H9 (cell line): ENCODE results near the gene AATK. TPM values are rescaled to one million over a fixed set of nuclear protein-coding genes. Genes with fewer than 3 reads are reported as not detected.

Experiments used
- DNase-seq: peaks from one replicate; pipeline ENCODE4 v3.0.0-alpha.2; 2017
- H2AFZ ChIP-seq: one replicate; pipeline ENCODE4 v1.6.1; 2013; ENCODE audit warnings: mild to moderate bottlenecking, low read length, control low read depth, moderate library complexity
- H2AK5ac ChIP-seq: 2 replicates; pipeline ENCODE4 v1.6.1; 2013; ENCODE audit warnings: low read length, control low read depth, mixed read lengths; ENCODE audit not compliant: insufficient read length
- H2BK120ac ChIP-seq: one replicate; pipeline ENCODE4 v1.6.1; 2013; ENCODE audit warnings: low read depth, mild to moderate bottlenecking, low read length, control low read depth, inconsistent platforms; ENCODE audit not compliant: poor library complexity, severe bottlenecking
- H2BK12ac ChIP-seq: 2 replicates; pipeline ENCODE4 v1.6.1; 2013; ENCODE audit warnings: low read length, control low read depth, mixed read lengths, low read depth; ENCODE audit not compliant: insufficient read length
- H2BK15ac ChIP-seq: 2 replicates; pipeline ENCODE4 v1.6.1; 2013; ENCODE audit warnings: low read depth, low read length, control low read depth
- H2BK20ac ChIP-seq: one replicate; pipeline ENCODE4 v1.6.1; 2013; ENCODE audit warnings: low read depth, mild to moderate bottlenecking, low read length, control low read depth, inconsistent platforms; ENCODE audit not compliant: poor library complexity, severe bottlenecking
- H2BK5ac ChIP-seq: 2 replicates; pipeline ENCODE4 v1.6.1; 2013; ENCODE audit warnings: low read length, control low read depth, mixed read lengths; ENCODE audit not compliant: insufficient read length
- H3K14ac ChIP-seq: 2 replicates; pipeline ENCODE4 v1.6.1; 2013; ENCODE audit warnings: low read length, control low read depth; ENCODE audit not compliant: insufficient read depth
- H3K18ac ChIP-seq: 2 replicates; pipeline ENCODE4 v1.6.1; 2013; ENCODE audit warnings: low read depth, mild to moderate bottlenecking, mixed read lengths, low read length, control low read depth; ENCODE audit not compliant: insufficient read length
- H3K23ac ChIP-seq: 2 replicates; pipeline ENCODE4 v1.6.1; 2013; ENCODE audit warnings: low read length, control low read depth, mixed read lengths, low read depth; ENCODE audit not compliant: insufficient read length
- H3K23me2 ChIP-seq: 2 replicates; pipeline ENCODE4 v1.6.1; 2013; ENCODE audit warnings: low read depth, mild to moderate bottlenecking, mixed read lengths, low read length, control low read depth; ENCODE audit not compliant: insufficient read length, poor library complexity, severe bottlenecking
- H3K27ac ChIP-seq: 2 replicates; pipeline ENCODE4 v1.5.1; 2013; ENCODE audit warnings: low read length, control low read depth, mixed read lengths, low read depth; ENCODE audit not compliant: insufficient read length
- H3K27me3 ChIP-seq: 2 replicates; pipeline ENCODE4 v1.6.1; 2013; ENCODE audit warnings: low read length, control low read depth, inconsistent platforms; ENCODE audit not compliant: insufficient read depth
- H3K4ac ChIP-seq: 2 replicates; pipeline ENCODE4 v1.6.1; 2013; ENCODE audit warnings: low read depth, mild to moderate bottlenecking, control low read depth, inconsistent platforms, low read length, moderate library complexity
- H3K4me1 ChIP-seq: 2 replicates; pipeline ENCODE4 v1.6.1; 2013; ENCODE audit warnings: low read length, control low read depth, inconsistent platforms; ENCODE audit not compliant: insufficient read depth
- H3K4me2 ChIP-seq: 2 replicates; pipeline ENCODE4 v1.6.1; 2013; ENCODE audit warnings: low read length, control low read depth, mixed read lengths; ENCODE audit not compliant: insufficient read length, insufficient read depth
- H3K56ac ChIP-seq: 2 replicates; pipeline ENCODE4 v1.6.1; 2013; ENCODE audit warnings: low read depth, mild to moderate bottlenecking, mixed read lengths, low read length, control low read depth; ENCODE audit not compliant: insufficient read length
- H3K79me1 ChIP-seq: 2 replicates; pipeline ENCODE4 v1.6.1; 2013; ENCODE audit warnings: low read depth, mild to moderate bottlenecking, moderate library complexity, low read length, control low read depth, inconsistent platforms; ENCODE audit not compliant: insufficient read depth, poor library complexity, severe bottlenecking
- H3K79me2 ChIP-seq: 2 replicates; pipeline ENCODE4 v1.6.1; 2013; ENCODE audit warnings: low read length, control low read depth, inconsistent platforms; ENCODE audit not compliant: insufficient read depth
- H3K9ac ChIP-seq: 2 replicates; pipeline ENCODE4 v1.6.1; 2013; ENCODE audit warnings: low read length, control low read depth, mixed read lengths; ENCODE audit not compliant: insufficient read length; ENCODE audit errors: extremely low read depth
- H3K9me3 ChIP-seq: one replicate; pipeline ENCODE4 v1.6.1; 2013; ENCODE audit warnings: low read depth, low read length, inconsistent platforms; ENCODE audit not compliant: control insufficient read depth
- H3T11ph ChIP-seq: one replicate; pipeline ENCODE4 v1.6.1; 2013; ENCODE audit warnings: mild to moderate bottlenecking, low read length, control low read depth, inconsistent platforms
- H4K20me1 ChIP-seq: one replicate; pipeline ENCODE4 v1.6.1; 2013; ENCODE audit not compliant: control insufficient read depth, insufficient read length, insufficient read depth
- H4K5ac ChIP-seq: 2 replicates; pipeline ENCODE4 v1.6.1; 2013; ENCODE audit warnings: low read depth, mild to moderate bottlenecking, mixed read lengths, low read length, control low read depth; ENCODE audit not compliant: insufficient read length
- H4K8ac ChIP-seq: replicated peaks from 2 replicates; pipeline ENCODE4 v1.6.1; 2013; ENCODE audit warnings: low read length, control low read depth, mixed read lengths, low read depth; ENCODE audit not compliant: insufficient read length
- H4K91ac ChIP-seq: 2 replicates; pipeline ENCODE4 v1.6.1; 2013; ENCODE audit warnings: low read depth, mild to moderate bottlenecking, moderate library complexity, mixed read lengths, low read length, control low read depth; ENCODE audit not compliant: insufficient read length
- H3K27ac Mint-ChIP-seq, 3 experiments: 2 replicates in 2 of 3; 3 replicates in 1 of 3; pipeline ENCODE4 v1.8.0; 2020 to 2021; ENCODE audit warnings: mixed read lengths in 3 of 3, mild to moderate bottlenecking in 1 of 3, moderate library complexity in 1 of 3
- H3K27me3 Mint-ChIP-seq: 2 replicates; pipeline ENCODE4 v1.8.0; 2021; ENCODE audit warnings: low read depth, mild to moderate bottlenecking, moderate library complexity, mixed read lengths
- H3K36me3 Mint-ChIP-seq, 3 experiments: 2 replicates in 2 of 3; 3 replicates in 1 of 3; pipeline ENCODE4 v1.8.0; 2020 to 2021; ENCODE audit warnings: low read depth in 3 of 3, mixed read lengths in 3 of 3; ENCODE audit not compliant: insufficient read depth in 1 of 3
- H3K4me1 Mint-ChIP-seq, 2 experiments: 2 replicates each; pipeline ENCODE4 v1.8.0; 2020; ENCODE audit warnings: mixed read lengths in 2 of 2
- H3K4me3 Mint-ChIP-seq, 2 experiments: 2 replicates in 1 of 2; 3 replicates in 1 of 2; pipeline ENCODE4 v1.8.0; 2020 to 2021; ENCODE audit warnings: mild to moderate bottlenecking in 2 of 2, mixed read lengths in 2 of 2, moderate library complexity in 1 of 2
- H3K9me3 Mint-ChIP-seq, 2 experiments: 2 replicates in 1 of 2; 3 replicates in 1 of 2; pipeline ENCODE4 v1.8.0; 2020; ENCODE audit warnings: mild to moderate bottlenecking in 2 of 2, mixed read lengths in 2 of 2, moderate library complexity in 1 of 2
- CTCF ChIP-seq: fragments of 200-600 bp; sonication (generic); conservative IDR thresholded peaks from 3 replicates; pipeline ENCODE4 v1.8.0; 2021; ENCODE audit warnings: antibody characterized with exemption, mild to moderate bottlenecking
- WGBS: extraction: QIAGEN DNeasy Blood & Tissue Kit; methylation state at CpG from one replicate; pipeline ENCODE4 v1.1.7; 2013; ENCODE audit warnings: missing lambda C conversion rate, low lambda C conversion rate, mixed read lengths; ENCODE audit not compliant: insufficient read length; ENCODE audit errors: extremely low coverage; 5-methylcytosine and 5-hydroxymethylcytosine counted together
- total RNA-seq: library from RNA; stranded (reverse); gene quantifications from 2 replicates; pipeline ENCODE4 v1.2.1, GENCODE V29; 2021

AATK gene
- total RNA-seq, 1 experiment from 2014 or later, result 2.4 TPM

GRCh38 chr17:81170727-81171494 lies 4.9 kb upstream of the AATK start:
- Histone ChIP-seq H3K4me1 (no peaks in the 10 kb centered on the region), H3K27ac (no peak overlapping the region), H3K79me1 (no peaks in the 10 kb centered on the region), H3K14ac (no peak overlapping the region; the same call in 1 of the 2 replicates), H2AFZ (no peak overlapping the region), H3K23me2 (no peaks in the 10 kb centered on the region), H2BK120ac (no peak overlapping the region), H3K9me3 (no peaks in the 10 kb centered on the region), H3K27me3 (no peaks in the 10 kb centered on the region), H4K8ac (no peak overlapping the region), H3K18ac (no peak overlapping the region), H2BK12ac (no peak overlapping the region), H2BK15ac (no peak overlapping the region), H2BK5ac (no peak overlapping the region), H3K79me2 (no peaks in the 10 kb centered on the region), H3K4ac (no peak overlapping the region), H3K56ac (no peak overlapping the region), H3K23ac (no peak overlapping the region), H3K9ac (no peak overlapping the region), H4K91ac (no peak overlapping the region), H3T11ph (no peak overlapping the region), H2AK5ac (no peak overlapping the region), H4K20me1 (no peaks in the 10 kb centered on the region), H3K4me2 (no peak overlapping the region), H4K5ac (no peak overlapping the region), H2BK20ac (no peak overlapping the region)
- Mint-ChIP-seq H3K9me3 (peaks cover 0 to 5% of the 10 kb centered on the region in 2 experiments; a peak in 2 of 5 replicates), H3K27ac (no peak overlapping the region), H3K4me1 (no peaks in the 10 kb centered on the region), H3K36me3 (no peaks in the 10 kb centered on the region), H3K27me3 (peaks cover 17% of the 10 kb centered on the region), H3K4me3 (no peak overlapping the region)
- TF ChIP-seq CTCF, result no peak
- no CpG with 5 or more reads among the region's 15 CpGs for WGBS
- no peak for DNase-seq
